ENCODE results near the gene UBALD2. TPM values are rescaled to one million over a fixed set of nuclear protein-coding genes. Genes with fewer than 3 reads are reported as not detected.
"Not testable (repeated sequence)": the region's sequence is repeated elsewhere in the genome, so short reads cannot be mapped to it uniquely, and the experiment has no call there.

Gene UBALD2
- total and polyA plus RNA-seq, 2 of the 8 experiments (the other 6 are each of a cell fraction or from before 2014, with no cell fraction given), result 17.8 to 22.6 TPM

GRCh38 chr17:76243826-76244679 is 21.1 kb upstream of the UBALD2 start (continued):
- no peak for TF ChIP-seq NANOG (IDR thresholded peaks at IDR 0.05; ENCODE audit: insufficient read depth, low read depth, low read length, poor library complexity, severe bottlenecking)
- TF ChIP-seq POU5F1 (IDR thresholded peaks at IDR 0.05; ENCODE audit: low read depth, low read length), result no peak
- TF ChIP-seq SIX5 (IDR thresholded peaks at IDR 0.05; ENCODE audit: low read depth, low read length), result no peak

- H3K56ac ChIP-seq (replicated peaks; ENCODE audit: insufficient read length, low read depth, low read length); H2BK5ac ChIP-seq (ENCODE audit: low read depth, low read length); H4K5ac ChIP-seq (ENCODE audit: insufficient read length, low read depth, low read length); H3K27ac ChIP-seq (ENCODE audit: low read depth, low read length); H3K23ac ChIP-seq (ENCODE audit: insufficient read length); POLR2A ChIA-PET (ENCODE audit: partially characterized antibody); H3K79me2 ChIP-seq (ENCODE audit: control insufficient read depth in 1 of 2, insufficient read depth in 2 of 2, low read length in 2 of 2); H2BK12ac ChIP-seq (ENCODE audit: low read depth, low read length); H4K20me1 ChIP-seq (replicated peaks in 1 of 2; ENCODE audit: control insufficient read depth in 1 of 2, insufficient read depth in 2 of 2, low read length in 2 of 2); H2AK5ac ChIP-seq (ENCODE audit: low read depth, low read length); H3K4ac ChIP-seq (replicated peaks; ENCODE audit: insufficient read length, low read depth, low read length); H4K8ac ChIP-seq (ENCODE audit: extremely low read depth, insufficient read depth, low read length); H3K23me2 ChIP-seq (ENCODE audit: low read depth, low read length); H3K4me3 ChIP-seq (ENCODE audit: extremely low read depth in 1 of 4, insufficient read depth in 2 of 4, low read depth in 3 of 4, low read length in 4 of 4); FAIRE-seq; H3K4me2 ChIP-seq (ENCODE audit: insufficient read depth in 1 of 2, low read depth in 2 of 2, low read length in 2 of 2); H3K36me3 ChIP-seq (ENCODE audit: control insufficient read depth in 2 of 4, insufficient read depth in 4 of 4, low read length in 3 of 4); H4K91ac ChIP-seq (replicated peaks; ENCODE audit: insufficient read length, low read length); H3K9me3 ChIP-seq (ENCODE audit: insufficient read depth in 2 of 2, low read depth in 1 of 2, low read length in 1 of 2); H3K79me1 ChIP-seq (ENCODE audit: low read depth, low read length); H2BK15ac ChIP-seq (ENCODE audit: low read length); H3K9ac ChIP-seq (replicated peaks in 1 of 4; ENCODE audit: extremely low read depth in 1 of 4, low read depth in 3 of 4, low read length in 3 of 4); DNase-seq (ENCODE audit: low read depth in 1 of 2, low spot score in 2 of 2); H2AFZ ChIP-seq (ENCODE audit: low read length); H3K4me1 ChIP-seq (replicated peaks in 1 of 4; ENCODE audit: control insufficient read depth in 3 of 4, insufficient read depth in 4 of 4, low read length in 3 of 4); H3K18ac ChIP-seq (ENCODE audit: extremely low read depth, low read length); H3K14ac ChIP-seq (ENCODE audit: insufficient read length); H2BK120ac ChIP-seq (replicated peaks; ENCODE audit: low read depth, low read length); H2BK20ac ChIP-seq (ENCODE audit: low read length): not testable (repeated sequence)
- H3K27me3 ChIP-seq (replicated peaks in 1 of 4; ENCODE audit: control insufficient read depth in 3 of 4, extremely low read depth in 1 of 4, insufficient read depth in 3 of 4, low read length in 3 of 4), result peaks cover under 1 to 23% (median 19%) of the 10 kb centered on the region in 4 experiments
- CTCF ChIA-PET (ENCODE audit: partially characterized antibody), result interaction anchor here (1.1 to 7.5 kb wide), 6 partner anchors 15 to 96 kb away, joined by 3 to 49 read pairs (median 10); no protein-coding TSS in a partner anchor
- 96% methylated on average over 8 of the region's 8 CpGs; no CpG with 5 or more reads in 1 of the 2 experiments for WGBS, 2 experiments (ENCODE audit: extremely low coverage in 1 of 2, insufficient coverage in 1 of 2, insufficient read length in 1 of 2, insufficient replicate concordance in 2 of 2, low coverage in 1 of 2, low lambda C conversion rate in 2 of 2, missing lambda C conversion rate in 1 of 2)
These were observed 20.4 kb upstream of the UBALD2 start for GRCh38 chr17:76244721-76245120.

Data from H1 (cell line).